Endothelial cell of umbilical vein (primary cell): ENCODE measurements around the gene COL5A1.

Experiments used
- EZH2 ChIP-seq: IDR thresholded peaks from 2 replicates; pipeline ENCODE4 v1.6.1; 2012; ENCODE audit warnings: borderline replicate concordance, low read depth, mild to moderate bottlenecking, moderate library complexity, low read length, inconsistent platforms; ENCODE audit not compliant: severe bottlenecking
- GATA2 ChIP-seq: IDR thresholded peaks from 2 replicates; pipeline ENCODE4 v1.7.0; 2011; ENCODE audit warnings: low read depth, mild to moderate bottlenecking, moderate library complexity, mixed read lengths, low read length; ENCODE audit not compliant: insufficient read length, insufficient read depth
- MYC ChIP-seq: IDR thresholded peaks from one replicate; pipeline ENCODE4 v1.6.1; 2011; ENCODE audit warnings: mild to moderate bottlenecking, low read depth, low read length
- POLR2A ChIP-seq: IDR thresholded peaks from 2 replicates; pipeline ENCODE4 v1.6.1; 2012; ENCODE audit warnings: low read depth, mild to moderate bottlenecking, control low read depth, low read length
- POLR2AphosphoS5 ChIP-seq: IDR thresholded peaks from 2 replicates; pipeline ENCODE4 v1.6.1; 2012; ENCODE audit warnings: low read depth, mild to moderate bottlenecking, control low read depth, low read length, moderate library complexity; ENCODE audit not compliant: insufficient read depth
- TF ChIP-seq, protein P1 (sequence below), 2 donors: IDR thresholded peaks; 1 replicate in 1 of 2; 2 replicates in 1 of 2; pipeline ENCODE4 v1.5.1; 2011; ENCODE audit warnings: low read length in 2 of 2, mild to moderate bottlenecking in 2 of 2, moderate library complexity in 2 of 2, control low read depth in 1 of 2, inconsistent platforms in 1 of 2, low read depth in 1 of 2; ENCODE audit not compliant: insufficient read depth in 1 of 2; ENCODE audit errors: extremely low read depth in 1 of 2
- TF ChIP-seq, protein P2 (sequence below): IDR thresholded peaks from 2 replicates; pipeline ENCODE4 v1.6.1; 2011; ENCODE audit not compliant: insufficient read depth, insufficient read length

DNA sequence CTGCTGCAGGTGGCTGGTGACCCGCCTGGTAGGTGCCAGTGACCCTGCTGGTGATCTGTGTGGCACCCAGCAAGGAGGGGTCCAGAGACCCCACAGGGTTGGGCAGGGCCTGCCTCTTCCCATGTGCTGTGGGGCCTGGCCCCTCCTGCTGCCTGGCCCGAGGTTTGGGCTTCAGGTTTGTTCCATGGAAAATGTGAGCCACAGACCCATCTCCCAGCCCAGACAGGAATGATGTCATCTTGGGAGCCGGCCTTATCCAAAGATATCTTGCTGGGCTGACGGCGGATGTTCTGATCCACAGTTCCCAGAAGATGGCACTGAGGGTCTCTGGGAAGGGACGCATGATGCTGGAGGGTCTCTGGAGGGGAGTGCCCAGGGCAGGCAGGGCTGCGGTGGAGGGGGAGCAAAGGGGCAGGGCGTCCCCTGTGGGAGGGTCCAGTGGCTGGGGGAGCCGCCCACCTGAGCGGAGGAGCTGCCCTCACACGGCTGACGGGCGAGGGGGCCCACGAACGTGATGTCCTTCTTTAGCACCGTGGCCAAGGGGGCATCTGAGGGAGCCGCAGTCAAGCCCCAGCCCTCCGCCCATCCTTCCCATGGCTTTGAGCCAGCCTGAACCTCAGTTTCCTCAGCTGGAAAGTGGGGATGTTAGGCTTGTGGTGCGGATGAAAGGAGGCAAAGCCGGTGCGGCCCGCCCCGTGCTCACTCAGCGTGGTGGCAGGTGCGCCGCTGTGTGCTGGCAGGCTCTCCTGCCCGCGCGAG, 68.1 kb downstream of the COL5A1 start:
- TF ChIP-seq, protein P1, sequence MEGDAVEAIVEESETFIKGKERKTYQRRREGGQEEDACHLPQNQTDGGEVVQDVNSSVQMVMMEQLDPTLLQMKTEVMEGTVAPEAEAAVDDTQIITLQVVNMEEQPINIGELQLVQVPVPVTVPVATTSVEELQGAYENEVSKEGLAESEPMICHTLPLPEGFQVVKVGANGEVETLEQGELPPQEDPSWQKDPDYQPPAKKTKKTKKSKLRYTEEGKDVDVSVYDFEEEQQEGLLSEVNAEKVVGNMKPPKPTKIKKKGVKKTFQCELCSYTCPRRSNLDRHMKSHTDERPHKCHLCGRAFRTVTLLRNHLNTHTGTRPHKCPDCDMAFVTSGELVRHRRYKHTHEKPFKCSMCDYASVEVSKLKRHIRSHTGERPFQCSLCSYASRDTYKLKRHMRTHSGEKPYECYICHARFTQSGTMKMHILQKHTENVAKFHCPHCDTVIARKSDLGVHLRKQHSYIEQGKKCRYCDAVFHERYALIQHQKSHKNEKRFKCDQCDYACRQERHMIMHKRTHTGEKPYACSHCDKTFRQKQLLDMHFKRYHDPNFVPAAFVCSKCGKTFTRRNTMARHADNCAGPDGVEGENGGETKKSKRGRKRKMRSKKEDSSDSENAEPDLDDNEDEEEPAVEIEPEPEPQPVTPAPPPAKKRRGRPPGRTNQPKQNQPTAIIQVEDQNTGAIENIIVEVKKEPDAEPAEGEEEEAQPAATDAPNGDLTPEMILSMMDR (IDR thresholded peaks at IDR 0.05; ENCODE audit: extremely low read depth in 1 of 2, insufficient read depth in 1 of 2, low read depth in 1 of 2, low read length in 2 of 2) = no peak
- TF ChIP-seq POLR2A (no peak), EZH2 (no peak), GATA2 (no peak), POLR2AphosphoS5 (no peak), MYC (no peak)
- TF ChIP-seq, protein P2, sequence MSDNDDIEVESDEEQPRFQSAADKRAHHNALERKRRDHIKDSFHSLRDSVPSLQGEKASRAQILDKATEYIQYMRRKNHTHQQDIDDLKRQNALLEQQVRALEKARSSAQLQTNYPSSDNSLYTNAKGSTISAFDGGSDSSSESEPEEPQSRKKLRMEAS = no peak
